Prostate gland (tissue), 2 donors: ENCODE results near the gene TPRX1.

Experiments
- POLR2A ChIP-seq: fragments of 450-650 bp; IDR thresholded peaks from one replicate; pipeline ENCODE4 v1.6.1; 2016; ENCODE audit warnings: antibody characterized with exemption, mild to moderate bottlenecking
- POLR2AphosphoS5 ChIP-seq: sonication (generic); formaldehyde crosslinking; IDR thresholded peaks from one replicate; pipeline ENCODE4 v1.6.1; 2017; ENCODE audit warnings: antibody characterized with exemption
- TF ChIP-seq, protein P1 (sequence below), 4 experiments: fragments of 200-600 bp in 2 of 4; fragments of 450-650 bp in 2 of 4; sonication (generic) in 2 of 4; IDR thresholded peaks; 1 replicate in 3 of 4; 2 replicates in 1 of 4; pipeline ENCODE4 v1.5.1; 2016 to 2019; ENCODE audit warnings: antibody characterized with exemption in 4 of 4, mild to moderate bottlenecking in 2 of 4, moderate library complexity in 2 of 4

DNA sequence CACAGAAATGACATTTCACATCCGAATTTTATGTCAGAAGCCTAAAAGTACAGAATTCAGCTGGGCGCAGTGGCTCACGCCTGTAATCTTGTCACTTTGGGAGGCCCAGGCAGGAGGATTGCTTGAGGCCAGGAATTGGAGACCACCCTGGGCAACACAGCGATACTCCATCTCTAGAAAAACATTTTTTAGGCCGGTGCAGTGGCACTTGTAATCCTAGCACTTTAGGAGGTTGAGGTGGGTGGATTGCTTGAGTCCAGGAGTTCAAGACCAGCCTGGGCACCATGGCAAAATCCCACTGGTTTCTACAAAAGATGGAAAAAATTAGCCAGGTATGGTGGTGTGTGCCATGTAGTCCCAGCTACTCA is 43.7 kb downstream of the TPRX1 start:
- TF ChIP-seq, protein P1, sequence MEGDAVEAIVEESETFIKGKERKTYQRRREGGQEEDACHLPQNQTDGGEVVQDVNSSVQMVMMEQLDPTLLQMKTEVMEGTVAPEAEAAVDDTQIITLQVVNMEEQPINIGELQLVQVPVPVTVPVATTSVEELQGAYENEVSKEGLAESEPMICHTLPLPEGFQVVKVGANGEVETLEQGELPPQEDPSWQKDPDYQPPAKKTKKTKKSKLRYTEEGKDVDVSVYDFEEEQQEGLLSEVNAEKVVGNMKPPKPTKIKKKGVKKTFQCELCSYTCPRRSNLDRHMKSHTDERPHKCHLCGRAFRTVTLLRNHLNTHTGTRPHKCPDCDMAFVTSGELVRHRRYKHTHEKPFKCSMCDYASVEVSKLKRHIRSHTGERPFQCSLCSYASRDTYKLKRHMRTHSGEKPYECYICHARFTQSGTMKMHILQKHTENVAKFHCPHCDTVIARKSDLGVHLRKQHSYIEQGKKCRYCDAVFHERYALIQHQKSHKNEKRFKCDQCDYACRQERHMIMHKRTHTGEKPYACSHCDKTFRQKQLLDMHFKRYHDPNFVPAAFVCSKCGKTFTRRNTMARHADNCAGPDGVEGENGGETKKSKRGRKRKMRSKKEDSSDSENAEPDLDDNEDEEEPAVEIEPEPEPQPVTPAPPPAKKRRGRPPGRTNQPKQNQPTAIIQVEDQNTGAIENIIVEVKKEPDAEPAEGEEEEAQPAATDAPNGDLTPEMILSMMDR (IDR thresholded peaks at IDR 0.05): no peak
- no peak for TF ChIP-seq POLR2A
- no peak for TF ChIP-seq POLR2AphosphoS5
